Endothelial cell of umbilical vein (primary cell): ENCODE measurements around the gene EGFL7.

Source experiments
- EZH2 ChIP-seq: IDR thresholded peaks from 2 replicates; pipeline ENCODE4 v1.6.1; 2012; ENCODE audit warnings: borderline replicate concordance, low read depth, mild to moderate bottlenecking, moderate library complexity, low read length, inconsistent platforms; ENCODE audit not compliant: severe bottlenecking
- GATA2 ChIP-seq: IDR thresholded peaks from 2 replicates; pipeline ENCODE4 v1.7.0; 2011; ENCODE audit warnings: low read depth, mild to moderate bottlenecking, moderate library complexity, mixed read lengths, low read length; ENCODE audit not compliant: insufficient read length, insufficient read depth
- JUN ChIP-seq: IDR thresholded peaks from 2 replicates; pipeline ENCODE4 v1.6.1; 2011; ENCODE audit warnings: borderline replicate concordance, low read depth; ENCODE audit not compliant: insufficient read length, insufficient read depth
- MAX ChIP-seq: IDR thresholded peaks from 2 replicates; pipeline ENCODE4 v1.6.1; 2011; ENCODE audit not compliant: insufficient read depth, insufficient read length
- POLR2A ChIP-seq: IDR thresholded peaks from 2 replicates; pipeline ENCODE4 v1.6.1; 2012; ENCODE audit warnings: low read depth, mild to moderate bottlenecking, control low read depth, low read length
- POLR2AphosphoS5 ChIP-seq: IDR thresholded peaks from 2 replicates; pipeline ENCODE4 v1.6.1; 2012; ENCODE audit warnings: low read depth, mild to moderate bottlenecking, control low read depth, low read length, moderate library complexity; ENCODE audit not compliant: insufficient read depth
- TF ChIP-seq, protein P1 (sequence below), 2 donors: IDR thresholded peaks; 1 replicate in 1 of 2; 2 replicates in 1 of 2; pipeline ENCODE4 v1.5.1; 2011; ENCODE audit warnings: low read length in 2 of 2, mild to moderate bottlenecking in 2 of 2, moderate library complexity in 2 of 2, control low read depth in 1 of 2, inconsistent platforms in 1 of 2, low read depth in 1 of 2; ENCODE audit not compliant: insufficient read depth in 1 of 2; ENCODE audit errors: extremely low read depth in 1 of 2

- TF ChIP-seq POLR2A (no peak), EZH2 (no peak), POLR2AphosphoS5 (no peak), JUN (no peak), MAX (no peak), GATA2 (no peak)
- TF ChIP-seq, protein P1, sequence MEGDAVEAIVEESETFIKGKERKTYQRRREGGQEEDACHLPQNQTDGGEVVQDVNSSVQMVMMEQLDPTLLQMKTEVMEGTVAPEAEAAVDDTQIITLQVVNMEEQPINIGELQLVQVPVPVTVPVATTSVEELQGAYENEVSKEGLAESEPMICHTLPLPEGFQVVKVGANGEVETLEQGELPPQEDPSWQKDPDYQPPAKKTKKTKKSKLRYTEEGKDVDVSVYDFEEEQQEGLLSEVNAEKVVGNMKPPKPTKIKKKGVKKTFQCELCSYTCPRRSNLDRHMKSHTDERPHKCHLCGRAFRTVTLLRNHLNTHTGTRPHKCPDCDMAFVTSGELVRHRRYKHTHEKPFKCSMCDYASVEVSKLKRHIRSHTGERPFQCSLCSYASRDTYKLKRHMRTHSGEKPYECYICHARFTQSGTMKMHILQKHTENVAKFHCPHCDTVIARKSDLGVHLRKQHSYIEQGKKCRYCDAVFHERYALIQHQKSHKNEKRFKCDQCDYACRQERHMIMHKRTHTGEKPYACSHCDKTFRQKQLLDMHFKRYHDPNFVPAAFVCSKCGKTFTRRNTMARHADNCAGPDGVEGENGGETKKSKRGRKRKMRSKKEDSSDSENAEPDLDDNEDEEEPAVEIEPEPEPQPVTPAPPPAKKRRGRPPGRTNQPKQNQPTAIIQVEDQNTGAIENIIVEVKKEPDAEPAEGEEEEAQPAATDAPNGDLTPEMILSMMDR (IDR thresholded peaks at IDR 0.05; ENCODE audit: extremely low read depth in 1 of 2, insufficient read depth in 1 of 2, low read depth in 1 of 2, low read length in 2 of 2): no peak
Observed at GRCh38 chr9:136676920-136677686, 14.4 kb downstream of the EGFL7 start.
